SKM-1 (cell line): Measurements from ENCODE around the gene KIAA1191.

Experiments used
- DNase-seq: peaks from one replicate; lab custom pipeline; 2025; ENCODE audit not compliant: unreplicated experiment; lab: John Stamatoyannopoulos, UW

The KIAA1191 gene

GRCh38 chr5:176365351-176366231, 4.0 kb upstream of the KIAA1191 start, which contains the start of gene ARL10:
Gene ARL10 (plus strand): TSS chr5:176365487. CDS start chr5:176365564, 77 bp downstream.
- no peak for DNase-seq

- no peak for DNase-seq
Observed at GRCh38 chr5:176364765-176365350, 3.3 kb upstream of the KIAA1191 start.

GRCh38 chr5:176362233-176362490, 598 bp upstream of the KIAA1191 start:
- no peak for DNase-seq

- DNase-seq, result peak; percentile 5
Observed at GRCh38 chr5:176360894-176361436, 599 bp downstream of the KIAA1191 start.

GRCh38 chr5:176359658-176360057, 1.9 kb downstream of the KIAA1191 start:
- DNase-seq, result no peak

GRCh38 chr5:176356179-176356566, 5.4 kb downstream of the KIAA1191 start:
- no peak for DNase-seq

- no peak for DNase-seq
Observed at GRCh38 chr5:176355400-176356178, 6.0 kb downstream of the KIAA1191 start.

- no peak for DNase-seq
Observed at GRCh38 chr5:176353533-176353932, 8.0 kb downstream of the KIAA1191 start.

GRCh38 chr5:176352116-176352878, 9.3 kb downstream of the KIAA1191 start:
- no peak for DNase-seq

GRCh38 chr5:176350416-176350815, 11.1 kb downstream of the KIAA1191 start:
- DNase-seq, result no peak

GRCh38 chr5:176342766-176343458, 18.7 kb downstream of the KIAA1191 start:
- no peak for DNase-seq

GRCh38 chr5:176342158-176342483, 19.4 kb downstream of the KIAA1191 start:
- DNase-seq, result no peak

GRCh38 chr5:176341325-176342157, 20.0 kb downstream of the KIAA1191 start:
- DNase-seq, result no peak

- DNase-seq, result no peak
Observed at GRCh38 chr5:176339304-176339703, 22.3 kb downstream of the KIAA1191 start.

- DNase-seq, result no peak
Observed at GRCh38 chr5:176337913-176338312, 23.7 kb downstream of the KIAA1191 start.

GRCh38 chr5:176334031-176334770, 27.4 kb downstream of the KIAA1191 start:
- DNase-seq, result no peak

GRCh38 chr5:176320577-176320976, 41.0 kb downstream of the KIAA1191 start:
- DNase-seq, result no peak

GRCh38 chr5:176319827-176320554, 41.6 kb downstream of the KIAA1191 start:
- no peak for DNase-seq
